Neural cell (in vitro differentiated cells): ENCODE results near the gene ARID4A. TPM values are rescaled to one million over a fixed set of nuclear protein-coding genes. Genes with fewer than 3 reads are reported as not detected.

ENCODE experiments used
- H2AFZ ChIP-seq: fragments of 200-600, 300-800 bp; sonication (generic), shearing (Covaris generic); 2 replicates; pipeline ENCODE4 v1.6.0; 2014; ENCODE audit warnings: low read depth, mild to moderate bottlenecking, antibody characterized with exemption, low read length, moderate library complexity
- H3F3A ChIP-seq: fragments of 200-600 bp; shearing (Covaris generic); 2 replicates; pipeline ENCODE4 v1.6.1; 2016; ENCODE audit warnings: mild to moderate bottlenecking, moderate library complexity, mixed read lengths, antibody characterized with exemption, low read length; ENCODE audit not compliant: insufficient read depth, poor library complexity, severe bottlenecking
- H3K27ac ChIP-seq: fragments of 200-600, 300-800 bp; sonication (generic), shearing (Covaris generic); 2 replicates; pipeline ENCODE4 v1.5.1; 2014; ENCODE audit warnings: mild to moderate bottlenecking, low read length, moderate library complexity
- H3K27me3 ChIP-seq: fragments of 300-800, 200-600 bp; sonication (generic), shearing (Covaris generic); 2 replicates; pipeline ENCODE4 v1.6.0; 2014; ENCODE audit warnings: mild to moderate bottlenecking, low read depth, low read length, moderate library complexity; ENCODE audit not compliant: insufficient read depth
- H3K36me3 ChIP-seq: fragments of 300-800, 200-600 bp; sonication (generic), shearing (Covaris generic); 2 replicates; pipeline ENCODE4 v1.5.1; 2014; ENCODE audit warnings: mild to moderate bottlenecking, antibody characterized with exemption, low read length, moderate library complexity; ENCODE audit not compliant: insufficient read depth
- H3K4me2 ChIP-seq: fragments of 300-800, 200-600 bp; sonication (generic), shearing (Covaris generic); 2 replicates; pipeline ENCODE4 v1.6.0; 2014; ENCODE audit warnings: mild to moderate bottlenecking, low read length
- H3K4me3 ChIP-seq: fragments of 300-800, 200-600 bp; sonication (generic), shearing (Covaris generic); 2 replicates; pipeline ENCODE4 v1.5.1; 2014; ENCODE audit warnings: mild to moderate bottlenecking, low read length, moderate library complexity
- H3K79me2 ChIP-seq: fragments of 200-600 bp; shearing (Covaris generic); replicated peaks from 2 replicates; pipeline ENCODE4 v1.6.0; 2014; ENCODE audit warnings: mild to moderate bottlenecking, low read length, moderate library complexity; ENCODE audit not compliant: insufficient read depth
- H3K9ac ChIP-seq: fragments of 300-800, 200-600 bp; sonication (generic), shearing (Covaris generic); 2 replicates; pipeline ENCODE4 v1.6.1; 2016; ENCODE audit warnings: mild to moderate bottlenecking, low read length, mixed read lengths
- H3K9me2 ChIP-seq: fragments of 200-600 bp; shearing (Covaris generic); 2 replicates; pipeline ENCODE4 v1.6.1; 2016; ENCODE audit warnings: mild to moderate bottlenecking, low read length, mixed read lengths; ENCODE audit not compliant: insufficient read depth
- H3K9me3 ChIP-seq: fragments of 200-600, 300-800 bp; sonication (generic), shearing (Covaris generic); 2 replicates; pipeline ENCODE4 v1.6.1; 2016; ENCODE audit warnings: mild to moderate bottlenecking, mixed run types, low read length, moderate library complexity, mixed read lengths
- H4K20me1 ChIP-seq: fragments of 200-600 bp; shearing (Covaris generic); 2 replicates; pipeline ENCODE4 v1.6.1; 2016; ENCODE audit warnings: mild to moderate bottlenecking, mixed run types; ENCODE audit not compliant: insufficient read depth
- EP300 ChIP-seq: fragments of 450-650 bp; conservative IDR thresholded peaks from 2 replicates; pipeline ENCODE4 v1.6.1; 2014; ENCODE audit warnings: antibody characterized with exemption, mild to moderate bottlenecking, moderate library complexity; ENCODE audit not compliant: poor library complexity, severe bottlenecking
- EZH2 ChIP-seq: fragments of 200-600, 300-800 bp; shearing (Covaris generic), sonication (generic); IDR thresholded peaks from 2 replicates; pipeline ENCODE4 v1.6.1; 2014; ENCODE audit warnings: antibody characterized with exemption, low read length, borderline replicate concordance, mild to moderate bottlenecking; ENCODE audit not compliant: insufficient read depth, poor library complexity, severe bottlenecking
- MXI1 ChIP-seq: fragments of 450-650 bp; conservative IDR thresholded peaks from 2 replicates; pipeline ENCODE4 v1.6.1; 2014; ENCODE audit warnings: antibody characterized with exemption, mild to moderate bottlenecking; ENCODE audit not compliant: poor library complexity, severe bottlenecking
- POLR2AphosphoS5 ChIP-seq: IDR thresholded peaks from 2 replicates; pipeline ENCODE4 v1.6.1; 2012
- RAD21 ChIP-seq: fragments of 450-650 bp; conservative IDR thresholded peaks from 2 replicates; pipeline ENCODE4 v1.6.1; 2014; ENCODE audit warnings: antibody characterized with exemption, mild to moderate bottlenecking, moderate library complexity
- SMC3 ChIP-seq: fragments of 450-650 bp; conservative IDR thresholded peaks from 2 replicates; pipeline ENCODE4 v1.6.1; 2014; ENCODE audit warnings: antibody characterized with exemption, mild to moderate bottlenecking, moderate library complexity; ENCODE audit not compliant: poor library complexity
- TAF1 ChIP-seq: IDR thresholded peaks from 2 replicates; pipeline ENCODE4 v1.6.1; 2012; ENCODE audit warnings: low read depth
- polyA plus RNA-seq: library from polyadenylated mRNA; depleted of rRNA; stranded (reverse); fragments of >200 nt; gene quantifications from 2 replicates; pipeline ENCODE4 v1.2.3, GENCODE V29; 2014
- TF ChIP-seq, protein P1 (sequence below): fragments of 450-650 bp; IDR thresholded peaks from 2 replicates; pipeline ENCODE4 v1.5.1; 2014; ENCODE audit warnings: antibody characterized with exemption, mild to moderate bottlenecking, moderate library complexity; ENCODE audit not compliant: poor library complexity, severe bottlenecking
- TF ChIP-seq, protein P2 (sequence below): IDR thresholded peaks from 2 replicates; pipeline ENCODE4 v1.6.1; 2012; ENCODE audit warnings: borderline replicate concordance

Gene ARID4A
- polyA plus RNA-seq, 1 donor from 2014 or later = 38.5 TPM

GRCh38 chr14:58287607-58288042 lies 10.7 kb upstream of the ARID4A start:
- H3K79me2 ChIP-seq = peaks cover 46% of the 10 kb centered on the region
- H3K36me3 ChIP-seq = peaks cover 9% of the 10 kb centered on the region
- H4K20me1 ChIP-seq = peaks cover 5% of the 10 kb centered on the region

DNA sequence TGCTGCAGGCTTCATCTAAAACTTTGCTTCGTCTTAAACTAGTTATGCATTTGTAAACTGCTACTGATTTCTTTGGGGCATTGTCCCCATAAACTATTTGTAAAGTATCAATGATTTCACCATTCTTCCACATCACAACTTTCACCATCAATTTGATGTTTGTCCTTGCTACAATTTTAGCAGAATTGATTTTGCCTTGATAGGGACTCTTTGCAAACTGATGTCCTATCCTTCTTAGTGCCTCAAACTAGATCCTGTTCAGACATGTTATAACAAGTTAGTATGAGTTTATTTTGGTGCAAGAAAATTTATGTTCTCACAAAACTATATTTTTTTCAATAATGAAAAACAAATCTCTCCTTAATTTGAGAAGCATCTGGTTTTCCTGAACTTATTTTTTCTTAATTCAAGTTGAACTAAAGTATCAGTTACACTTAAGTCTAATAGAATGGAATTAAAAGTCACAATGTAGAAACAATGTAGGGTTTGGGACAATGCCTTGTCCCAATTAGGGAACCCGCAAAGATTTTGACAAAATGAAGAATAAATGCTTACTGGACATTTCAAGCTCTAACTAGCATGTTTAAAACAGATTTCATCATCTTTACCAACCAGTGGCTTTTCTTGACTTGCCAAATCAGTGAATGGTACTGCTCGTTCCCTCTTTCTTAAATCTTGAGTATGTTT lies 10.1 kb upstream of the ARID4A start:
- Histone ChIP-seq H3K27me3 (no peaks in the 10 kb centered on the region), H2AFZ (no peak overlapping the region), H3K36me3 (peaks cover 4% of the 10 kb centered on the region), H3K9me2 (no peaks in the 10 kb centered on the region), H3F3A (no peaks in the 10 kb centered on the region), H3K79me2 (peaks cover 42% of the 10 kb centered on the region), H3K9ac (no peak overlapping the region), H3K4me2 (no peak overlapping the region), H4K20me1 (peaks cover 5% of the 10 kb centered on the region), H3K9me3 (no peaks in the 10 kb centered on the region), H3K27ac (no peak overlapping the region), H3K4me3 (no peak overlapping the region)
- TF ChIP-seq POLR2AphosphoS5 (no peak), RAD21 (no peak), TAF1 (no peak), EZH2 (no peak), MXI1 (no peak), EP300 (no peak), SMC3 (no peak)
- TF ChIP-seq, protein P1, sequence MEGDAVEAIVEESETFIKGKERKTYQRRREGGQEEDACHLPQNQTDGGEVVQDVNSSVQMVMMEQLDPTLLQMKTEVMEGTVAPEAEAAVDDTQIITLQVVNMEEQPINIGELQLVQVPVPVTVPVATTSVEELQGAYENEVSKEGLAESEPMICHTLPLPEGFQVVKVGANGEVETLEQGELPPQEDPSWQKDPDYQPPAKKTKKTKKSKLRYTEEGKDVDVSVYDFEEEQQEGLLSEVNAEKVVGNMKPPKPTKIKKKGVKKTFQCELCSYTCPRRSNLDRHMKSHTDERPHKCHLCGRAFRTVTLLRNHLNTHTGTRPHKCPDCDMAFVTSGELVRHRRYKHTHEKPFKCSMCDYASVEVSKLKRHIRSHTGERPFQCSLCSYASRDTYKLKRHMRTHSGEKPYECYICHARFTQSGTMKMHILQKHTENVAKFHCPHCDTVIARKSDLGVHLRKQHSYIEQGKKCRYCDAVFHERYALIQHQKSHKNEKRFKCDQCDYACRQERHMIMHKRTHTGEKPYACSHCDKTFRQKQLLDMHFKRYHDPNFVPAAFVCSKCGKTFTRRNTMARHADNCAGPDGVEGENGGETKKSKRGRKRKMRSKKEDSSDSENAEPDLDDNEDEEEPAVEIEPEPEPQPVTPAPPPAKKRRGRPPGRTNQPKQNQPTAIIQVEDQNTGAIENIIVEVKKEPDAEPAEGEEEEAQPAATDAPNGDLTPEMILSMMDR = no peak
- TF ChIP-seq, protein P2, sequence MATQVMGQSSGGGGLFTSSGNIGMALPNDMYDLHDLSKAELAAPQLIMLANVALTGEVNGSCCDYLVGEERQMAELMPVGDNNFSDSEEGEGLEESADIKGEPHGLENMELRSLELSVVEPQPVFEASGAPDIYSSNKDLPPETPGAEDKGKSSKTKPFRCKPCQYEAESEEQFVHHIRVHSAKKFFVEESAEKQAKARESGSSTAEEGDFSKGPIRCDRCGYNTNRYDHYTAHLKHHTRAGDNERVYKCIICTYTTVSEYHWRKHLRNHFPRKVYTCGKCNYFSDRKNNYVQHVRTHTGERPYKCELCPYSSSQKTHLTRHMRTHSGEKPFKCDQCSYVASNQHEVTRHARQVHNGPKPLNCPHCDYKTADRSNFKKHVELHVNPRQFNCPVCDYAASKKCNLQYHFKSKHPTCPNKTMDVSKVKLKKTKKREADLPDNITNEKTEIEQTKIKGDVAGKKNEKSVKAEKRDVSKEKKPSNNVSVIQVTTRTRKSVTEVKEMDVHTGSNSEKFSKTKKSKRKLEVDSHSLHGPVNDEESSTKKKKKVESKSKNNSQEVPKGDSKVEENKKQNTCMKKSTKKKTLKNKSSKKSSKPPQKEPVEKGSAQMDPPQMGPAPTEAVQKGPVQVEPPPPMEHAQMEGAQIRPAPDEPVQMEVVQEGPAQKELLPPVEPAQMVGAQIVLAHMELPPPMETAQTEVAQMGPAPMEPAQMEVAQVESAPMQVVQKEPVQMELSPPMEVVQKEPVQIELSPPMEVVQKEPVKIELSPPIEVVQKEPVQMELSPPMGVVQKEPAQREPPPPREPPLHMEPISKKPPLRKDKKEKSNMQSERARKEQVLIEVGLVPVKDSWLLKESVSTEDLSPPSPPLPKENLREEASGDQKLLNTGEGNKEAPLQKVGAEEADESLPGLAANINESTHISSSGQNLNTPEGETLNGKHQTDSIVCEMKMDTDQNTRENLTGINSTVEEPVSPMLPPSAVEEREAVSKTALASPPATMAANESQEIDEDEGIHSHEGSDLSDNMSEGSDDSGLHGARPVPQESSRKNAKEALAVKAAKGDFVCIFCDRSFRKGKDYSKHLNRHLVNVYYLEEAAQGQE = no peak

More at GRCh38 chr14:58287607-58288042, 10.7 kb upstream of the ARID4A start:
- no peaks in the 10 kb centered on the region for H3K9me2 ChIP-seq
- no peaks in the 10 kb centered on the region for H3F3A ChIP-seq
- no peak overlapping the region for H3K4me2 ChIP-seq
- TF ChIP-seq EZH2 = no peak
- no peak for TF ChIP-seq POLR2AphosphoS5
- TF ChIP-seq EP300 = no peak
- no peak for TF ChIP-seq MXI1
- TF ChIP-seq, protein P2 = no peak
- no peak for TF ChIP-seq TAF1
- TF ChIP-seq RAD21 = no peak
- TF ChIP-seq, protein P1 = no peak
- no peak for TF ChIP-seq SMC3
- no peaks in the 10 kb centered on the region for H3K27me3 ChIP-seq
- no peak overlapping the region for H2AFZ ChIP-seq
- H3K27ac ChIP-seq = no peak overlapping the region
- no peaks in the 10 kb centered on the region for H3K9me3 ChIP-seq
- H3K9ac ChIP-seq = no peak overlapping the region
- H3K4me3 ChIP-seq = no peak overlapping the region
